Measurements from ENCODE around the gene KANSL1.

Gene KANSL1

DNA sequence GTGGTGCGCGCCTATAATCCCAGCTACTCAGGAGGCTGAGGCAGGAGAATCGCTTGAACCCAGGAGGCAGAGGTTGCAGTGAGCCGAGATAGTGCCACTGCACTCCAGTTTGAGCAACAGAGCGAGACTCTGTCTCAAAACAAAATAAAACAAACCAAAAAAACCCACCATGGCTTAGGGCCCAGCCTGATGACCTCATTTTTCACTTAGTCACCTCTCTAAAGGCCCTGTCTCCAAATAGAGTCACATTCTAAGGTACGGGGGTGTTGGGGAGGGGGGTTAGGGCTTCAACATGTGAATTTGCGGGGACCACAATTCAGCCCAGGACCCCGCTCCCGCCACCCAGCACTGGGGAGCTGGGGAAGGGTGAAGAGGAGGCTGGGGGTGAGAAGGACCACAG is 195.6 kb downstream of the KANSL1 start:
- TF ChIP-seq ZNF274 (IDR thresholded peaks at IDR 0.05; ENCODE audit: low read depth, low read length), result no peak
- H3K4me3 ChIP-seq (ENCODE audit: low read length), result no peak overlapping the region

DNA sequence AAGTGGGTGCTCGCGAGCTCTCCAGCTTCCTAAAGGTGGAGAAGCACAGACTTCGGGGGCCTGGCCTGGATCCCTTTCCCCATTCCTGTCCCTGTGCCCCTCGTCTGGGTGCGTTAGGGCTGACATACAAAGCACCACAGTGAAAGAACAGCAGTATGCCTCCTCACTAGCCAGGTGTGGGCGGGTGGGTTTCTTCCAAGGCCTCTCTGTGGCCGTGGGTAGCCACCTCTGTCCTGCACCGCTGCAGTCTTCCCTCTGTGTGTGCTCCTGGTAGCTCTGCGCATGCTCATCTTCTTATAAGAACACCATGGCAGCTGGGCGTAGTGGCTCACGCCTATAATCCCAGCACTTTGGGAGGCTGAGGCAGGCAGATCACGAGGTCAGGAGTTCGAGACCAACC is 196.1 kb downstream of the KANSL1 start:
- no peak for TF ChIP-seq ZNF274 (IDR thresholded peaks at IDR 0.05; ENCODE audit: low read depth, low read length)
- H3K4me3 ChIP-seq (ENCODE audit: low read length), result no peak overlapping the region

DNA sequence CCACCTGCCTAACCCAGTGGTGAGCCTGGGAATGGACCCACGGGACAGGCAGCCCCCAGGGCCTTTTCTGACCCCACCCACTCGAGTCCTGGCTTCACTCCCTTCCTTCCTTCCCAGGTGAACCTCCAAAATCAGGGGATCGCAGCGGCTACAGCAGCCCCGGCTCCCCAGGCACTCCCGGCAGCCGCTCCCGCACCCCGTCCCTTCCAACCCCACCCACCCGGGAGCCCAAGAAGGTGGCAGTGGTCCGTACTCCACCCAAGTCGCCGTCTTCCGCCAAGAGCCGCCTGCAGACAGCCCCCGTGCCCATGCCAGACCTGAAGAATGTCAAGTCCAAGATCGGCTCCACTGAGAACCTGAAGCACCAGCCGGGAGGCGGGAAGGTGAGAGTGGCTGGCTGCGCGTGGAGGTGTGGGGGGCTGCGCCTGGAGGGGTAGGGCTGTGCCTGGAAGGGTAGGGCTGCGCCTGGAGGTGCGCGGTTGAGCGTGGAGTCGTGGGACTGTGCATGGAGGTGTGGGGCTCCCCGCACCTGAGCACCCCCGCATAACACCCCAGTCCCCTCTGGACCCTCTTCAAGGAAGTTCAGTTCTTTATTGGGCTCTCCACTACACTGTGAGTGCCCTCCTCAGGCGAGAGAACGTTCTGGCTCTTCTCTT is 196.8 kb downstream of the KANSL1 start:
- TF ChIP-seq ZNF274 (IDR thresholded peaks at IDR 0.05; ENCODE audit: low read depth, low read length), result no peak

DNA sequence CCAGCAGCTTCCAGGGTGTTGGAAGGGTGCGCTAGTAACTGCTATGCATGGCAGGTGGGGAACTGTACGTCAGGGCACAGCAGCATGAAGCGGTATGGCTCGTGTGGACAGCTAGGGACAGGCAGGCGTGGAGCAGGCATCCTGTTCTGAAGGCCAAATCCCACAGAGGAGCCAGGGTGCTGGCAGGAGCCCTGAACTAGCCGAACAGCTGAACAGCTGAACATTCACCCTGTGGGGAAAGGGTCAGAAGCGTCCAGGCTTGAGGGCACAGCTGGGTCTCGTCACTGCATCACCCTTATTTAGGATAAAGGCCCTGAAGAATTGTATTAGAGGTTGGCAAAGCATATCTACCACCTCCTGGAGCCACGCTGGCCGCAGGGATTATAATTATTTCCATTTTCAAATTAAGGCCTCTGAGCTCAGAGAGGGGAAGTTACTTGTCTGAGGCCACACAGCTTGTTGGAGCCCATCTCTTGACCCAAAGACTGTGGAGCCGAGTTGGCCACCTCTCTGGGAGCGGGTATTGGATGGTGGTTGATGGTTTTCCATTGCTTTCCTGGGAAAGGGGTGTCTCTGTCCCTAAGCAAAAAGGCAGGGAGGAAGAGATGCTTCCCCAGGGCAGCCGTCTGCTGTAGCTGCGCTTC is 197.5 kb downstream of the KANSL1 start:
- no peak for TF ChIP-seq ZNF274 (IDR thresholded peaks at IDR 0.05; ENCODE audit: low read depth, low read length)
- no peak overlapping the region for H3K4me3 ChIP-seq (ENCODE audit: low read length)

More for the DNA sequence above, 196.8 kb downstream of the KANSL1 start:
- H3K4me3 ChIP-seq (ENCODE audit: low read length), result no peak overlapping the region

DNA sequence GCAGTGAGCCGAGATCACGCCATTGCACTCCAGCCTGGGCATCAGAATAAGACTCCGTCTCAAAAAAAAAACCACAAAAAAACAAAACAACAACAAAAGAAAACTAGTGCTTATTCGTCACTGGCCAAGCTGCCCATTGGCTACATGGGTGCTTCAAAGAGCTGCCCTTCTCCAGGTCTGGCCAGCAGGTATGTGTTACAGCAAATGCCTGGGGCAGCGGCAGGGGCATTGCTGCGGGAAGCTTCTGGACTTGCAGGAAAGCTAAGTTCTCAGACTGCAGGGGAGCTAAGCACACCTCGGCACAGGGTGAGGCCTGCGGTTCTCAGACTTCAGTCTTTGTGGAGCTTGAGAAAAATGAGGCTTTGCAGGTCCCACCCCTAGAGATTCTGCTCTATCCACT is 198.2 kb downstream of the KANSL1 start:
- H3K4me3 ChIP-seq (ENCODE audit: low read length), result no peak overlapping the region
- TF ChIP-seq ZNF274 (IDR thresholded peaks at IDR 0.05; ENCODE audit: low read depth, low read length), result no peak

DNA sequence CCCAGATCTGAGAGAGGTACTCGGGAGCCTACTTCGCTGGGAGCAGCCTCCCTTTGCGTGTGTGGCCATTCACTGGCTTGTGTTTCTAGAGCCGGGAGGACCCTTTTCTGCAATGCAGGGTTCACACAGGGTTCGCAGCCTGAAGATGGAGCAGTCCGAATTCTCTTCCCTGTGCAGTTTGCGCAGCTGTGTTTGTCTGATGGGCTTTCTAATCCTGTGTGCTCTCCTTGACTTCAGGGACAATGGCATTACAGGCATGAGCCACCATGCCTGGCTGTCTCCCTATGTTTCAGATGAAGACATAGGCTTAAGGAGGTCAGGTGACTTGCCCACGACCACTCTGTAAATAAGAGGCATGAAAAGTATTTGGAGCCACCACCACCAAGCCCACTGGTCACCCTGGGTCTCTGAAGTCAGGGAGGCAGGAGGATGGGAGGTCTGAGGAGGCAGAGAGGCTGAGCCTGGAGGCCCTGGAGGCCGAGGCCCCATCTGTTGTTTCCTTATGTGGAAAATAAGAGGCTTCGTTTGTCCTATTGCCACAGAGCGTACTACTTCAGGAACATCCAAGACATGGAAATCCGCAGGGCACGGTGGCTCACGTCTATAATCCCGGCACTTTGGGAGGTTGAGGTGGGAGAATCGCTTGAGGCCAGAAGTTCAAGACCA is 199.1 kb downstream of the KANSL1 start:
- no peak overlapping the region for H3K4me3 ChIP-seq (ENCODE audit: low read length)
- TF ChIP-seq ZNF274 (IDR thresholded peaks at IDR 0.05; ENCODE audit: low read depth, low read length), result no peak

DNA sequence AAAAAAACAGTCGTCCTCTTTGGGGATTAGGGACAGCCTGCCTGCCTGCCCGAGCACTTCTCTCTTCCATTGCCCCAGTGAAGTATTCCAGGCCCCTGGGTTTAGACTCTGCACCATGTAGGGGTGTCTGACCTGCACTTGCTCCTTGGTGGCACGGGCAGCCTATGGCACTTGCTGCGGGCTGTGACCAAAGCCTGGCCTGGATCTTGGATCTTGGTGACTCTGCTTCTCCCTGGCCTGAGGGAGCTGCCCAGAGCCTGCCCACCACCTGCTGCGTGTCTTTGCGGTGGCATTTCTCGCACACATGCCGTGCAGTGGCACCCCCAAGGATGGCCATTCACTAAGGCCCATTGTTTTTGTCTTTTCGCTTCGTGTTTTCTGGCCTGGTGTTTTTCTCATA is 200.3 kb downstream of the KANSL1 start:
- no peak overlapping the region for H3K4me3 ChIP-seq (ENCODE audit: low read length)
- TF ChIP-seq ZNF274 (IDR thresholded peaks at IDR 0.05; ENCODE audit: low read depth, low read length), result no peak

DNA sequence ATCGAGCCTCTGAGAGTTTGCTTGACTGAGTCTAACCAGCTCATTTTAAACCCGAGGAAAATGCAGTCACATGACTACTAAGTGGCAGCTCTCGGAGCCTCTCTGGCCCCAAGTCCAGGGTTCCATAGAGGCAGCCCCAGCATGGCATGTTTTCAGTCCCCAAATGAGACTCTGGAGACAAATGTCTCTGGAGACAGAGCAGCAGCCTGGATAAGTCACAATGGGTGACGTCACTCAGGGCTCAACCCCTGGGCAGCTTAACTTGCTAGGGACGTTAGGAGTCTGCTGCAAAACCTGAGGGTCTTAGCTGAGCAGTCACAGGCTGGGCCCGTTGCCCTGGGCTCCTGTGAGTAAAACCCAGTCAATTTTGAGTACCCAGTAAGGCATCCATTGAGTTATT is 201.1 kb downstream of the KANSL1 start:
- TF ChIP-seq ZNF274 (IDR thresholded peaks at IDR 0.05; ENCODE audit: low read depth, low read length), result no peak
- H3K4me3 ChIP-seq (ENCODE audit: low read length), result no peak overlapping the region

DNA sequence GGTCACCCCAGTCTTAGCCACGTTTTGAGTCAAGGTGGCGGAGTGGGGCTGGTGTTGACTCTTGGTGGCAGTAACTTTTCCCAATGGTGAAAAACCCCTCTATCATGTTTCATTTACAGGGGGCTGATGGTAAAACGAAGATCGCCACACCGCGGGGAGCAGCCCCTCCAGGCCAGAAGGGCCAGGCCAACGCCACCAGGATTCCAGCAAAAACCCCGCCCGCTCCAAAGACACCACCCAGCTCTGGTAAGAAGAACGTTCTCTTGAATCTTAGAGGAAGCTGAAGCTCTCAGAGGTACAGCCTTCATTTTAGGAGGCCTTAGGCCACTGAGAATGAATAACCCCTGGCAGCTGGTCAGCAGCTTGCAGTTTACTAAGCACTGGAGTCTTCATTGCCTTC is 201.9 kb downstream of the KANSL1 start:
- no peak for TF ChIP-seq ZNF274 (IDR thresholded peaks at IDR 0.05; ENCODE audit: low read depth, low read length)
- H3K4me3 ChIP-seq (ENCODE audit: low read length), result no peak overlapping the region

DNA sequence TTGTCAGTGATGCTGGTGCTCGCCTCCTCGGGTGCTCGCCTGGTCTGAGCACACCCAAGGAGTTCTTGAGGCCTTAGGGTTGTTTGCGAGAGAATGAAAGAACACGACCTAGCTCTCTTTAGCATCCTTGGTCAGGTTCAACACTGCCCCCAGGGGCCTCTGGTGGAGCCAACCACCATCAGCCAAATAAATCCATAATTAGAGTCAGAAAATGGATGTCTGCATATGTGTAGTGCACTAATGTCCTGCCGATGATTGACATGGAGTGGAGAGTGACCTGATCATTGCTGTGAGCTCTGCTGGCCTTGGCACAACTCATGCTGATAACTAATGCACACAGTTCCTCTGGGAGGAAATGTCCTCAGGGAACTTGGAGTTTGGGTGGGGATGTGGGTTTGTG is 202.3 kb downstream of the KANSL1 start:
- no peak overlapping the region for H3K4me3 ChIP-seq (ENCODE audit: low read length)
- no peak for TF ChIP-seq ZNF274 (IDR thresholded peaks at IDR 0.05; ENCODE audit: low read depth, low read length)

DNA sequence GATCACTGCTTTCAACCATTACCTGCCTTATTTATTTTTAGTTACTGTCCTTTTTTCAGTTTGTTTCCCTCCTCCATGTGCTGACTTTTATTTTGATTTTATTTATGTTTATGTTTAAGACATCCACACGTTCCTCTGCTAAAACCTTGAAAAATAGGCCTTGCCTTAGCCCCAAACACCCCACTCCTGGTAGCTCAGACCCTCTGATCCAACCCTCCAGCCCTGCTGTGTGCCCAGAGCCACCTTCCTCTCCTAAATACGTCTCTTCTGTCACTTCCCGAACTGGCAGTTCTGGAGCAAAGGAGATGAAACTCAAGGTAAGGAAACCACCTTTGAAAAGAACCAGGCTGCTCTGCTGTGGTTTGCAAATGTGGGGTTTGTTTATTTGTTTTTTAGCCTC is 203.5 kb downstream of the KANSL1 start:
- no peak for TF ChIP-seq ZNF274 (IDR thresholded peaks at IDR 0.05; ENCODE audit: low read depth, low read length)
- no peak overlapping the region for H3K4me3 ChIP-seq (ENCODE audit: low read length)

DNA sequence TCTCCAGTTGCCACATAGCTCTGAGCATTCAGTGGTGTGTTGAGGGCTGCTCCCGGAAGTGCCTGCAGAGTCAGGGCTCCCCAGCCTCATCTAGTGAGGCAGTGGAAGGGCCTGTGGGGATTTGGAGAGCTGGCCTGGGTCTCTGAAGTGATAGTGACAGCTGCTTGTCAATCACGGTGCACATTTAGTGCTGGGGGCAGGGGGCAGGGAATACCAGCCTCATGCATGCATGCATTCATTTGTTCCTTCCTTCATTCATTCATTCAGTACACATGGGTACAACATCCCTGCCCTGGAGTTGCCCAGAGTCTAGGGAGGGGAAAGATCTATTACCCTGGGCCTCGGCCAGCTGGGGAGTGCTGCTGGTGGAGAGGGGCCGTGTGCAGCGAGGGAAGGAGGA is 205.5 kb downstream of the KANSL1 start:
- no peak for TF ChIP-seq ZNF274 (IDR thresholded peaks at IDR 0.05; ENCODE audit: low read depth, low read length)
- H3K4me3 ChIP-seq (ENCODE audit: low read length), result no peak overlapping the region

DNA sequence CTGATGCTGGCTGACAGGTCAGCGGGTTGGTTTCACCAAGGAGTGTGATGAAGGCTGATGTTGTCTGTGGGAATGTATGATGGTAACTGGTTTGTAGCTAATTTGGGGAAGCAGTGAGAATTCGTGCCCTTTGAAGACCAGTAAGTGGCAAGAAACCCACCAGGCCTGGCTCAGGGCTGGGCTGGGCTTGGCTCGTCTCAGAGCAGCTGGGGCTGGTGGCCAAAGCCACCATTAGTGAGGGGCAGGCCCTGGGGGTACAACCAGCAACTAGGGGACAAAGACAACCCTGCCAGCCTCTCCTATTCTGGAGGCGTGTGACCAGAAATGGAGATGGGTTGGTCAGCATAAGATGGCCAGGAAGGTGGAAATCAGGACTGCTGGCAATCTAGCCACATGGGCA is 207.2 kb downstream of the KANSL1 start:
- TF ChIP-seq ZNF274 (IDR thresholded peaks at IDR 0.05; ENCODE audit: low read depth, low read length), result no peak
- no peak overlapping the region for H3K4me3 ChIP-seq (ENCODE audit: low read length)

DNA sequence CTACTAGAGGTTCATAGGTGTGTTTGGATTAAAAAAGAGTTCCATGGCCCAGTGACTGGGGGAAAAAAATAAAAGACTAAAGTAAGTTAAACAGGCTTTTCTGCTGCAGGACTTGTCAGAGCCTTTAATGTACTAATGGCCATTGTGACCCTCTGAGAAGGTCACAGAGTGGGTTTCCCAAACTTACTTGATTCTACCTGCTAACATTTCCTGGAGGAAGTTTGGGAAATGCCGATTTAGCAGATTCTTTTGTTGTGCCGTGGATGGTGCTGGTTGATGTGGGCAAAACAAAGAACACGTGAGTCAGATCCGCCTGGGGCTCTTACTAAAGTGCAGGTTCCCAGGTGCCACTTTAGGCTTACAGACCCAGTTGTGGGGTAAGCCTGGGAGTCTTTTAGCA is 207.8 kb downstream of the KANSL1 start:
- no peak for TF ChIP-seq ZNF274 (IDR thresholded peaks at IDR 0.05; ENCODE audit: low read depth, low read length)

DNA sequence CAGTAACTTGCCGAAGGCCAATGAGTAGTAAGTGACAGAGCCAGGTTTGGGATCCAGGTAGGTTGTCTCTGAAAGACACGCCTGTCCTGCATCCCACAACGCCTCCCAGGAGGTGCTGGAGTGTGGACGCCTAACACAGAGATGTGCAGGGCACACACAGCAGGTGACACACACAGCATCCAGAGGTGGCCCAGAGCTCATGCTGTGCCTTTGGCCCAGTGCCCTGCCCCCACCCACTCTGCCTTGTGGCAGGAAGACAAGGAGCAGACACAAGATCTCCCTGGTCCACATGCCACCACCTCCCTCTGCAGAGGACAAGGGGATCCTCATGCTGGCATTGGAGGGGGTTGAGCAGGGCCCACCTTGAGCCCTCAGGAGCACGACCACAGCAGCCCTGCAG is 208.9 kb downstream of the KANSL1 start:
- no peak for TF ChIP-seq ZNF274 (IDR thresholded peaks at IDR 0.05; ENCODE audit: low read depth, low read length)

More for the DNA sequence above, 207.8 kb downstream of the KANSL1 start:
- no peak overlapping the region for H3K4me3 ChIP-seq (ENCODE audit: low read length)

More for the DNA sequence above, 208.9 kb downstream of the KANSL1 start:
- H3K4me3 ChIP-seq (ENCODE audit: low read length), result no peak overlapping the region

All from GM08714 (cell line).